NCI-H526 (cell line): Measurements from ENCODE around the gene TMEM272.

Experiments used
- DNase-seq, 2 experiments: peaks; one replicate each; lab custom pipeline; 2025; lab: John Stamatoyannopoulos, UW

The TMEM272 gene

GRCh38 chr13:51849145-51850101 is 4.4 kb upstream of the TMEM272 start:
- peak in 1 of 2 experiments; percentile 67 for DNase-seq

GRCh38 chr13:51848674-51849073 is 3.7 kb upstream of the TMEM272 start:
- DNase-seq, result no peak

GRCh38 chr13:51846756-51847155 is 1.8 kb upstream of the TMEM272 start:
- DNase-seq, result no peak

GRCh38 chr13:51845574-51846318 is 769 bp upstream of the TMEM272 start:
- peak in 1 of 2 experiments; percentile 30 for DNase-seq

- DNase-seq, result no peak
These were observed 1.4 kb downstream of the TMEM272 start for GRCh38 chr13:51843529-51843928.

GRCh38 chr13:51841732-51842131 is 3.2 kb downstream of the TMEM272 start:
- DNase-seq, result peak; percentile 37 to 57

GRCh38 chr13:51840917-51841316 is 4.1 kb downstream of the TMEM272 start:
- no peak for DNase-seq

GRCh38 chr13:51839711-51840540 is 5.1 kb downstream of the TMEM272 start:
- no peak for DNase-seq

GRCh38 chr13:51838240-51838846 is 6.6 kb downstream of the TMEM272 start:
- DNase-seq, result no peak

GRCh38 chr13:51837016-51837415 is 8.0 kb downstream of the TMEM272 start:
- DNase-seq, result no peak

- no peak for DNase-seq
These were observed 10.3 kb downstream of the TMEM272 start for GRCh38 chr13:51834581-51835171.

GRCh38 chr13:51833980-51834379 is 11.0 kb downstream of the TMEM272 start:
- DNase-seq, result no peak

GRCh38 chr13:51832471-51833152 is 12.4 kb downstream of the TMEM272 start:
- peak; percentile 39 to 56 for DNase-seq

- no peak for DNase-seq
These were observed 13.5 kb downstream of the TMEM272 start for GRCh38 chr13:51831519-51831918.

GRCh38 chr13:51829568-51829899 is 15.4 kb downstream of the TMEM272 start:
- DNase-seq, result peak in 1 of 2 experiments; percentile 74

GRCh38 chr13:51828730-51829567 is 16.0 kb downstream of the TMEM272 start:
- DNase-seq, result peak; percentile 37 to 76

GRCh38 chr13:51827254-51827653 is 17.7 kb downstream of the TMEM272 start:
- no peak for DNase-seq

GRCh38 chr13:51826606-51827005 is 18.4 kb downstream of the TMEM272 start:
- DNase-seq, result no peak

GRCh38 chr13:51825681-51826254 is 19.2 kb downstream of the TMEM272 start:
- no peak for DNase-seq
